Stimulated activated CD8-positive, alpha-beta memory T cell treated with anti-CD3 and anti-CD28 coated beads, Interleukin-7, amount 100 ng/mL, for 24 hours (primary cell): ENCODE measurements around the gene CREBL2.

Source experiments
- DNase-seq: peaks from one replicate; pipeline ENCODE4 v3.0.0-alpha.2; 2020; ENCODE audit warnings: low read depth

The CREBL2 gene

DNA sequence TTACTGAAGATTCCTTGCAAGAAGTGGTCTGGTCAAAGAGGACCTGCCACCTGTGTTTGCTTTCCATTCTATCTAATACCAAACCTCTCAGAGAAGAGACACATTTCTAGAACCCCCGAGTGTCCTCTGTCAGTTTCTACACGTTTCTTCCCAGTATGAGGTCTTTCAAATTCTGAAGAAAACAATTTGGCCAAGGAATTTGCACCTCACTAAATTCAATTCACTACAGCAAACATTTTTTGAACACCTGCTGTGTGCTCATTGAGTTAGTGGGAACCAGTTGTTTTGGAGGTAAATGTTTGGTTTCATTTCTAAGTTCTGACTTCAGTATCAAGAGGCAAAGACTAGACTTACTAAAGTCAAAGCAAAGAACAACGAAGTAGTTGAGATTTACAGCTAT, 64.9 kb downstream of the CREBL2 start:
- no peak for DNase-seq

GRCh38 chr12:12681061-12681765, 69.5 kb downstream of the CREBL2 start:
- DNase-seq = no peak

DNA sequence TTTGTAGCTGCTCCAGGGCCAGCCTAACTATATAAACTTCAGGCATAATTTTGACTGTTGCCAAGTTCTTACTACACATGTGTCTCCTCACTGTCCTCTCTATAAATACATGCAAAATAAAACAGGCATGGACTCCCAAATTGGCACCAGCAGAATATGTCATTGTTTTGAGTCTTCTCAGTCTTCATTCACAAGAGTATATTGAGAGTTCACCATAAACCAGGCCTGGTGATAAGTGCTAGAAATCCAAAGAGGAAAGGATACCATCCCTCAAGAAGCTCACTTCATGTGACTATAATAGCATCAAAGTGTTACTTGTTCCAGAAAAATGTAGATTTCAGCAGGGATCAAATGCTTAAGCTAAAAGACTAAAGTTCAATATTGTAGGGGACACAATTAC, 70.6 kb downstream of the CREBL2 start:
- DNase-seq = no peak

DNA sequence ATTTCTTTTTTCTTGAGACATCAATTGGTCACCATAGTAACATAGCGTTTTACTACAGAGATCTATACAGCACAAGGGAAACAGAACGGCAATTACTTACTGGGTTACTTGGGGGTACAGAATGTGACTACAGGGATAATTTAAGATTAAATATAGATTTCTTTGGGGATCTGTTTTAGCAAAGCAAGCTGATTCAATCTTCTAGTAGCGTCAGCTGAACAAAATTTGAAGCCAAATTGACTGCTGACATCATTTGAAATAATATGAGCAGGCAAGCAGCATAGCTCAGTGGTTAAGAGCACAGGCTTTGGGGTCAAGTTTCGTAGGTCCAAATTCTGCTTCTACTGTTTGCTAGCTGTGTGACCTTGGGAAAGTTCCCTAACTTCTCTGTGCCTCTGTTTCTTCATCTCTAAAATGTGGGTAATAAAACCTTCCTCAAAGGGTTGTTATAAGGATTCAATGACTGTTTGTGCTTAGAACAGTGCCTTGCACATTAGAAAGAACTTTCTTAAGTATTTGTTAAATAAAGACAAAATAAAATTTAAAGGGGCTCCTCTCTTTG, 71.5 kb downstream of the CREBL2 start:
- DNase-seq = no peak

GRCh38 chr12:12683725-12684124, 72.0 kb downstream of the CREBL2 start:
- no peak for DNase-seq

GRCh38 chr12:12684375-12685106, 72.9 kb downstream of the CREBL2 start:
- DNase-seq = no peak

DNA sequence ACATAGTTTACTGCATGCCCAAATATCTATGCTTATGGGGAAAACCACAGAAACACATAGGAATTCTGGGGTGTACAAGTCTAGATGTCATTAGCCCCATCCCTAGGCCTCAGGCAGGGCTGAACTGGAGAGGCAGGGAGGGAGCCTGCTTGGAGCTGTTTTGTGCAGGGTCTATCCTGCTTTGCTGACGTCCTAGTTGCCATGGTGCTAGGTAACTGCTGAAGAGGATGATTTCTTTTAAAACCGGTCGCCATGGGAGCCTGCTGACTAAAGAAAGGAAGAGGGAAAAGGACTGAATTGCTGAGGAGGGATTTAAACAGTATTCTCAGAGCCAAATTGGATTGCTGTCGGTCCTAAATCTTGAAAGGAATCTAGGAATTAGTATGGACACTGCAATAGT, 73.6 kb downstream of the CREBL2 start:
- no peak for DNase-seq

- DNase-seq = no peak
These were observed 74.8 kb downstream of the CREBL2 start for GRCh38 chr12:12686472-12686871.

GRCh38 chr12:12686925-12687324, 75.2 kb downstream of the CREBL2 start:
- DNase-seq = no peak

GRCh38 chr12:12689647-12690300, 78.1 kb downstream of the CREBL2 start:
- no peak for DNase-seq

GRCh38 chr12:12691549-12691948, 79.9 kb downstream of the CREBL2 start:
- no peak for DNase-seq

DNA sequence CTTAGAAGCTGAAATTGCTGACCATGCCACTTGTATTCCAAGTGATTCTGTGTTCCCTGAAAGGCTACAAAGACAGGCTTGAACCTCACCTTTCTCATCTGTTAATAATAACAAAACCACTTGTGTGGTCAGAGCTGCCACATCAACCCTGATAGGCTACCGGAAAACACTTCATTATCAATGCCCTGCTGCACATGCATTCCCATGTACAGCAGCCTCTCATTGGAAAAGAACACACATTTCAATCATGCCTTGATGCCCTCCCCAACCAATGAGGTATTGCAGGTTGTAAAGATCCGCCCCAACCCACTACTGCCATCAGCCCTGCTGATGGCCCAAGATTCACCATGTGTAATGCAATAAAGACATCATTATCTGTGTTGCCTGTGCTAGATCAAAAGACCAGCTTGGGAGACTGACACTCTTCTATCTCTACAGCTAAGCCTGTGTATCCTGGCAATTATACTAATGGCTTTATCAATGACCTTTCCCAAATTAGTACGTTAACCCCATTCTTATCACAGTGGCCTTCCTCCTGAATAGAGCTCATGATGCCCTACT, 81.5 kb downstream of the CREBL2 start:
- no peak for DNase-seq
